ENCODE results near the gene VPS25.
"Not testable (repeated sequence)": the region's sequence is repeated elsewhere in the genome, so short reads cannot be mapped to it uniquely, and the experiment has no call there.

VPS25 gene

DNA sequence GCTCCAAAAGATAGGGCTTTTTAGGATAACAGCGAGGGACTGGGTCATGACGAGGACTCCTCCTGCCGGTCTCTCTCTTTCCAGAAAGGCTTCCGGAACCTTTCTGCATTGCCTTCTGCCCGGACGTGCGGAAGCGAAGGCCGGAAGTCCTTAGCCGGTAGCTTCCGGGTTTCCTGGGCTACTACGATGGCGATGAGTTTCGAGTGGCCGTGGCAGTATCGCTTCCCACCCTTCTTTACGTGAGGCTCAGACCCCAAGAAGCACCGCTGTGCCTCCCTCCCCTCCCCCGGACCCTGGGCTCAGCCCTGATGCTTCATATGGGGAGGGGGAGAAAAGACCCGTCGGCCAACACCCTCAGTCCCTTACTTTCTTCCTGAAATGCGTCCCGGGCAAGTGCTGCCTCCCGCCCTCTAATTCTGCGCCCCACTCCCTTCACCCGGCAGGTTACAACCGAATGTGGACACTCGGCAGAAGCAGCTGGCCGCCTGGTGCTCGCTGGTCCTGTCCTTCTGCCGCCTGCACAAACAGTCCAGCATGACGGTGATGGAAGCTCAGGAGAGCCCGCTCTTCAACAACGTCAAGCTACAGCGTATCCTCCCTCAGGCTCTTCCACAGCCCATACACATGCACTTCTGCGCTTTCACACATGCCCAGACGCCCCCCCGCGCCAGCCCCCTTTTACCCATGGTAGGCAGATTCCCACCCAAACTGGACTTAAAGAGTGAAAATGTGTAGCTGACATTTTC is at the start of gene VPS25:
TSS of gene VPS25 (plus strand) at position 160 of the 746 bp plus-strand sequence. CDS start at position 187, 27 bp downstream.
- peak; percentile 84 for DNase-seq

DNA sequence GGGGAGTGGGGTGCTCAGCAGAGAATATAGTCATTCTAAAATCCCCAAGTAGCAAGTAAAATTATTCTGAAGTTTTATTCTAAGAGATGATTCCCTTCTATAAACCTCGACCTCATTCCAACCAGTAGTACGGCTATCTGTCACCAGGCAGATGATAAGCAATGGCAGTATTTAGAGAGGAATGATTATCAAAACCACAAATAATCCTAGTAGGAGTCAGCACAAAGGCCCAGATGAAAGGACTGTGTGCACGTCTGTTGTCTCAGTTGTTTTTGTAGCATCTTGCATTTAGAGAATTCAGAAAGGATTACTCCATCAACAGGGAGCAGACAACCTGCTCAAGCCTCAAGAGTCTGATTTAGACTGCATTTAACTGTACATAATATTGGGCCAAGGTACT is 49.6 kb upstream of the VPS25 start:
- no peak for DNase-seq

DNA sequence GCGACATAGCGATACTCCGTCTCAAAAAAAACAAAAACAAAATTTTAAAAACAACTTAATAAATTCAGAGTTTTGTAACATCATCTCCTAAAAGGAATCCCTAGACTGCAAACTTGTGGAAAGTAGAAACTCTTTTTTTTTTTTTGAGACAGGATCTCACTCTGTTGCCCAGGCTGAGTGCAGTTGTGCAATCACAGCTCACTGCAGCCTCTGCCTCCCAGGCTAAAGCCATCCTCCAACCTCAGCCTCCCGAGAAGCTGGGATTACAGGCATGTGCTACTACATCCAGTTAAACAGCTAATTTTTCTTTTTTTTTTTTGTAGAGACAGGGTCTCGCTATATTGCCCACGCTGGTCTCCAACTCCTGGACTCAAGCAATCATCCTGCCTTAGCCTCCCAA is 48.1 kb upstream of the VPS25 start:
- no peak for DNase-seq

DNA sequence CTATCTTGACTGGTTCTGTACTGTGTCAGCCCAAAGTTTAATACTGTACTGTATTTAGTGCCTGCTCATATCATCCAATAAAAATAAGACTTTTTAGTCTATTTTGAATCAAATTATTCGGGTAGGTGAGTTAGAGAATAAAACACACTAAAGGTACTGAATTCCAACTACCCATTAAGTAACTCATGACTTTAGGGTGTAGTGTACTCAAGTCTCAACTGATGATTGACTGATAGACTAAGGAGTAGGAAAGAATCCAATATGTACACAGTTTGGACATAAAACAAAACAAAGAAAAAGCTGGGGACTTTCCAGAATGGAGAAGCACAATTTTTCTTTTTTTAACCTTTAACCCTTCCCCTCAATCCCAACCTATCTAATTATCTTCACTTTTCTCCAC is 32.5 kb upstream of the VPS25 start:
- no peak for DNase-seq

DNA sequence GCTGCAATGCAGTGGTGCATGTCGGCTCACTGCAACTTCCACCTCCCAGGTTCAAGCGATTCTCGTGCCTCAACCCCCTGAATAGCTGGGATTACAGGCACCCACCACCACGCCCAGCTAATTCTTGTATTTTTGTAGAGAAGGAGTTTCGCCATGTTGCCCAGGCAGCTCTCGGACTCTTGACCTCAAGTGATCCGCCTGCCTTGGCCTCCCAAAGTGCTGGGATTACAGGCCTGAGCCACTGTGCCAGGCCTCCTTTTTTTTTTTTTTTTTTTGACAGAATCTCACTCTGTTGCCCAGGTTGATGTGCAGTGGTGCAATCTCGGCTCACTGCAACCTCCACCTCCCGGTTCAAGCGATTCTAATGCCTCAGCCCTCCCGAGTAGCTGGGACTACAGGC is 30.3 kb upstream of the VPS25 start:
- DNase-seq: not testable (repeated sequence)

DNA sequence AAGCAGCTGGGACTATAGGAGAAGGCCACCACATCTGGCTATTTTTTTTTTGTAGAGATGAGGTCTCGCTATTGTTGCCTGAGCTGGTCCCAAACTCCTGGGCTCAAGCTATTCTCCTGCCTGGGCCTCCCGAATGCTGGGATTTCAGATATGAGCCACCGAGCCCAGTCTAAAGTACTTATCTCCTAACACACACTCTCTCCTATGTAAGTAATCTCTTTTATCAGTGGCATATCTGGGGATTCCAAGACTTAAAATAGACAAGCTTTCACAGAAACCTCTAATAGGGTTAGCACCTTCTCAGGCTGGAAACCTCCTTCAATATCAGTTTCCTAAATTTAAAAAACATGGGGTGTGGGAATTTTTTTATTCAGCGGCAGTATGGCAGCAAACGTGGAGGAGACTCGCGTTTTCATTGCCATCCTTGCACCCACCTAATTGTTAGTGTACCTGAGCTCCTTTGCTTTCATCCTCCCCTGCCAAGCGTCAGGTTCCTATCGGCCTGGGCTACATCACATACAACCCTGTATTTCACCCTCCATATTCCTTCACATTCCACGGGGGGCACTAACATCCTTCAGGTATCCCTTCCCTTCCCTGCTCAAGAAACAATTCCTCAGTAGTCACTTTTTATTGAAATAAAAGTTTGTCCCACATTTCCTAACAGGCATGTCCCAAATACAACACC is 29.5 kb upstream of the VPS25 start:
- no peak for DNase-seq

DNA sequence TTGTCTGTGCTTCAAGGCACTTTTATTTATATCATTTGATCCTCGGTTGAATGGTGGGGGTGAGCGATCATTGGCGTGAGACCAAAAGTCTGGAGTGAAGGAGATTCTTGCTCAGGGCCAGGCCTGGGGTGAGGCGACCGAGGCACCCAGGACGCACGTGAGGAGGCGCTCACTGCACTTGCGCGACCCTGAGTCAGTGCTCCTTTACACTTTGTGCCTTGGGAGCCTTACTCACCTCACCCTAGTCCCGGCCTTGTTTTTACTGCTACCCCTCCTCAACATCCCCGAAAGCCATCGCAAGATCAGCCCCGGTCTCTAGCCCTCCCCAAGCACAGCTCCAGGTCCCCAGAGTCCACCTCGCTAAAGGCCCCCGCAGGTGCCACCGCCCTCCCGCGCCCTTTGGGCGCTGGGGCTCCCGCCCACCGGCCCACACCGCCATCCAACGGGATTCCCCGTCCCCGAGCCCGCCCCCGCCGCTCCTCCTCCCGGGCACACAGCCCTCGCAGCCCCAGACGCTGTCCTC is 28.9 kb upstream of the VPS25 start:
- peak; percentile 75 for DNase-seq

DNA sequence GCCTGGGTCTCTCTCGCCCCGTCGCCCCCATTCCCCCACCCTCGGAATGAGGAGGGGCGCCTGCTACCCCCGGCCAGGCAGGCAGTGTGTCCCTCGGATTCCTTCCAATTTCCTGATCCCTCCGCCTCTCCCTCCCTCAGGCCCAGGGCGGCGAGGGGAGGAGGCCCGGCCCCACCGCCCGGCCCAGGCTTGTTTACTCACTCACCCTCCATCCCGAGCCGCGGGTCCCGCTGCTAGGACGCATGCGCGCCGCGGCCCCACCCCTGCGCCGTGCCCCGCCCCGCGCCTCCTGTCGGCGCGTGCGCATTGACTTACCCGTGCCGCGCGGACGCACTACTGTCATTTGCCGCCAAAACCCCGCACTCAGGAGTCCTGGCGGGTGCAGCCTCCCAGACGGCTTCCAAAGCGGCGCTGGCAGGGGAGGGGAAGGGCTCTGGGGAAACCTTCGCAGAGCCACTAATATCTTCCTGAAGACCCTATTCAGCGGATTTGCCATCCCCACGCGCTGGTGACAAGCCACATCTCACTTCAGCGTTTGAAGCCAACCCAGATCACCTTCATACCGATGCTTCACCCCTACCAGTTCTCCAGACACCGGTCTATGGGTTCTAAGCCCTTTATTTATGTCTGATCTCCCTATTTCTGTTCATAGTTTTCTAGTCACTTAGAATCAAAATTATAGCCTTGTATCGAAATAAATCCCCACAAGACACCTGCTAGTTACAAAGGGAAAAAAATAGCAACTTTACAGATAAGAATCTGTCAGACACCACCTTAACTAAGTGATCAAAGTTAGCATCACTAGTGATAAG is 28.2 kb upstream of the VPS25 start, which contains the start of gene EZH1:
TSS of gene EZH1 (minus strand) at position 235 of the 812 bp plus-strand sequence. CDS start 16,099 bp downstream, outside the sequence.
- DNase-seq: peak; percentile 94

DNA sequence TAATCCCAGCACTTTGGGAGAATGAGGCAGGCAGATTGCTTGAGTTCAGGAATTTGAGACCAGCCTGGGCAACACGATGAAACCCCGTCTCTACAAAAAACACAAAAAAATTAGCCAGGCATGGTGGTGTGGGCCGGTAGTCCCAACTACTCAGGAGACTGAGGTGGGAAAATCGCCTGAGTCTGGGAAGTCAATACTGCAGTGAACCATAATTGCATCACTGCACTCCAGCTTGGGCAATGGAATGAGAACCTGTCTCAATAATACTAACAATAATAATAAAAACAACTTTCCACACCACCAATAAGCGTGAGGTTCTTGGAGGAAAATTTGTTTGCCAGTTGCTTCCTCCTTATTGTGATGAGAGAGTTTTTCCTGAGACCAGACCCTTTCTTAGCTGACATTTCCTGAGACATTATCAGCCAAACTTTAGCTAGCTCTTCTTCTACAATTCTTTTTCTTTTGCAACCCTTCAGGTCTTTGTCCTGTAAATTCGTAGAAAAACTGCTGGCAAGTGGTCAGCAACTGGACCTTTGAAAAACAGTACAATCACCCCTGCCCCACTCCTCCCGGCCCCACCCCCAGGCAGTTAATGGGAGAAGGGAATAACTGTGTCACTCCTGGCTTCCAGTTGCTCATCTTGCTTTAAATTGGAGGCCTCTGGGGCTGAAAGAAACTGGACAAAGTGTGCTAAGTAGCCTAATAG is 24.9 kb upstream of the VPS25 start:
- no peak for DNase-seq

DNA sequence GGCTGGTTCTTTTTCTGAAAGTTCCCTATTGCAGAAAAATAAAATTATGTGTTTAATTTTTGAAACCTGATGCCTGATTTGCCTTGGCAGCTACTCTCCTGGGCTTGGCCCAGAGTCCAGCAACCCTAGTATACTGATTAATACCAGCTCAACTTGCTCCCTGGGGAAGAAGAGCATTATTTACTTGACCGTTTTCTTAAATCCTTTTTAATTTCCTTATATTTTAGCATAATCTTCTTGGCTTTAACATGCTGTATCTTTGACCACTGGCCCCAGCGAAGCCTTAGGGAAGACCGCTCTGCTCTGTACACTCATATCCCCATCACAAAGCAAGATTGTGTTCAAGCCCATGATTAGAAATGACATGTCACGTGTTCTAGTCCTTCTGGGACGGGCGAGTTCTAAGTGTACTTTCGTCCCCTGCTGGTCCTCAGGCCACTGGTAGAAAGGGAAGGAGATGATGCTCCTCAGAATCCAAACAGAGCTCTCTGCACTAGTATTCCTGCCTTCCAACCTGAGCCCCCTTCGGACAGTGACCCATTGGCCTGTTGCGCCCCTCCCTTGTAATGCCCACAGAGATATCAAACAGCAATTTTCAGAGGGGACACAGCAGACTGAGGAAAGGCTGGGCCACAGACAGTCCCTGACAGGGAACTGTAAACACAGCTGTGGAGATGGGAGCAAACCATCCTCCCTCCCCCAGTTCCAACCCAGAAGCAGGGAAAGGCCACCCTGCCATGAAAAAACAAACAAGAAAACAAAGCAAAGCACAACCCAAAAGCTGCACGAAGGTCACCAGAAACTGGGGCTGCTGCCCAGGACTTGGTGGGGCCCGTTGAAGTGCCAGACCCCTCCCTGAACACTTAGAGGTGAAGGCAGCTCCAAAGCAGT is 24.1 kb upstream of the VPS25 start:
- no peak for DNase-seq

DNA sequence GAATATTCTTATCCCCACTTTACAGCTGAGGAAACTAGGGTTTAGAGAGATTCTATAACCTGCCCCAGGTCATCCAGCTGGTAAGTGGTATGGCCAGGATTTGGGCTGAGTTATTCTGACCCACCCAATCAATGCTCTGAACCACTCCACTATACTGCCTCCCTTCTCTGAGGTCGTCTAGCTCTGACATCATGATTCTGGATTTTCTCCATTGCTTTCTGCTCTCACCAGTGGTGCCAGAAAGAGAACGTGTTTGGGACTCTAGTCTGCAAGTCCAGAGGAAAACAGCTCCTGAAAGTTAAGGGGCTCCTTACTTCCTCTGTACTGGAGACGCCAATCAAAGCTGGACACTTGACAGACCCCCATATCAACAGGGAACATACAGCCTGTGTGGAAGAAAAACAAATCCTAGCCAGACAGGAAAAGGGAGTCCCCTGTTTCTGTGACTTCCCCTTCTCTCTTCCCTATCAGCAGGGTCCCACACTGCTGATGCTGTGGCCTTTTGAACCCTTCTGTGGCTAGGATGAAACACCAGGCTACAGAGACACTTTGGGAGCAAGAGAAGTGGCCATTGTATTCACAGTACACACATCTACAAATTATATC is 22.4 kb upstream of the VPS25 start:
- DNase-seq: no peak

DNA sequence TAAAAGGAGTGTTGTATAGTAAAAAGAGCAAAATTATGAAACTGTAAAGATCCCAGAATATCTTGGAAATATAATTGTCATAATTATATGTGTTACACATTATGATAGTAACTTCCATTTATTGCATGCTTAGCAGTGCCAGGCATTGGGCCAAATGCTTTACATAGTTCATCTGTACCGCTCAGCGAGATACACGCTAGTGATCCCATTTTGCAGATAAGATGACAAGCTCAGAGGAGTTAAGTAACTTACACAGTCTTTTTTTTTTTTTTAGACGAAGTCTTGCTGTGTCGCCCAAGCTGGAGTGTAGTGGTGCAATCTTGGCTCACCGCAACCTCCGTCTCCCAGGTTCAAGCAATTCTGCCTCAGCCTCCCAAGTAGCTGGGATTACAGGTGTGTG is 21.6 kb upstream of the VPS25 start:
- no peak for DNase-seq

DNA sequence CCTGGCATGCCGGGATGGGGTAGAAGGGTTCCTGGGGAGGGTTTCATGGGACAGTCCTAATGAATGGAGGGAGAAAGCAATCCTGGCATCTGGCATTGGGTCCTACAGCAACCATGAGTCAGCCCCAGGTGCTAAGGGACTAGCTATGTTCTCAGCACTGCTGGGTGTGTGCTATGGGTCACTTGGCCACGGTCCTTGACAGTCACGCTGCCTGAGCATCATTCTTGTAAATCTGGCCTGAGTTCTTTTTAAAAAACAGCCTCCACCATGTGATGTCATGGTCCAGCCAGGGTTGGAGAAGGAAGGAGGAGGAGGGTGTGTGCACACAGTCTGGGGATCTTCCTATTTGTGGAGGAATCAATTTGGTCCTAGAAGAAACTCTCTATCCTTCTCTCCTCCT is 18.5 kb upstream of the VPS25 start:
- DNase-seq: no peak

DNA sequence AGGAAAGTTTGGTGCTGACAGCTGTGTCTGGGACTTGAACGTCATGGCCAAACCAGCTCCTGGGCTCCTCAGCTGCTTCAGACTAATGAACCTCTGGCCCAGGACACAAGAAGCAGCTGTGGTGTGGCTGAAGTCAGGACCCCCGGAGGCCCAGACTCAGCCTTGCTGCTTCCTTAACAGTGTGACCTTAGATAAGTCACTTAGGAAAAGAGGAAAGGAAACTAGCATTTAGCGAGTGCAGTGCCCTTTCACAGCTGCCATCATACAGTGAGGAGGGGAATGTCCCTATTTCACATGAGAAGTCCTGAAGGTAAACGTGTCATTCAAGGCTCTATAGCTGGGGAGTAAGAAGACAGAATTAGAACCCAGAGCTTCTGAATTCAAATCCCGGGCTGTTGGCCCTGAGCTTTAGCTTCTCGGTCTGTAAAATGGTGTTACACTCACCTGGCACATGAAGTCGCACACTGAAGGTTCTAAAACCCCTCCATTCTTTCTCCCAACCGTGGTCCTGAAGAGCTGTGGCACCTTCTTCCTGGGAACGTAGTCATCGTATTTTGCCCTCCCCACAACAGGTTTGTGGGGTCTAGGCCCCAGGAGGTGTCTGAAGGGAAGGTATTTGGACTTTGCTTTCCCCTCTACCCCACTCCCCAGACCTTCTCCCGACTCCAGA is 13.1 kb upstream of the VPS25 start:
- DNase-seq: no peak

DNA sequence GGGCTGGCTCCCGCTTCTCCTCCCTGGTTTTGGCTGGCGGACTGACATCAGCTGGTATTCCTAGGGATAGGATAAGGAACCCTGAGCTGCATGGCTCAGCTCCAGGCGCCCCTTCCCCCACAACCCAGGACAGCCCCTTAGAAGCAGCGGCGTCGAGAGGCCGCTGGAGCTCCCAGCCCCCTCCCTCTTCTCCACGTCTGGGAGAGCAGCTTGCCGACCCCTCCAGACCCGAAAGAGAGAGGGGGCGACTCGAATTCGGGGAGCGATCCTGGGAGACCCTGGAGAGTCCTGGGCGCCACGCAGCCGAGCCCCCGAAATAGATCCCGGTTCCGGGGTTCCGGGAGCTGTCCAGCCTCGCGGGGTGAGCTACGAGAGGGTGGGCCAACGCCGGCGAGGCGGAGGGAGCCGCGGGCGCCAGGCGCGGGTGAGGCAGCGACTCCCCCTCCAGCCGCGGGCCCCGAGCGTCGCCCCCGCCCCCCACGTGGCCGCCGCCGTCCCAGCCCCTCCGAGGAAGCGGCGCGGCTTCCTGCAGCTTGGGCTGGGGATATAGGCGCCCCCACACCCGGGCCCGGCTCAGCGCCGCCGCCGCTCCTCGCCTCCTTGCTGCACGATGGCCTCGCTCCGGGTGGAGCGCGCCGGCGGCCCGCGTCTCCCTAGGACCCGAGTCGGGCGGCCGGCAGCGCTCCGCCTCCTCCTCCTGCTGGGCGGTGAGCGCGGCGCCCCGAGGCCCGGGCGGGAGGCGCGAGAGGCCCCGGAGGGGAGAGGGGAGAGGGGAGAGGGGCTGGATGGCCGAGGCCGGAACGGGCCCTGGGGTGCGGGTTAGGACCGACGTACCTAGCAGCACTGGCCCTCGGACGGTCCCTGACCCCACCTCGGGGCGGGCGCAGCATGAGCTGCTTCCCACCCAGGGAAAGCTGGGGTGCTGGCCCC is 12.3 kb upstream of the VPS25 start, which contains the start of gene RAMP2:
TSS of gene RAMP2 (plus strand) at position 576 of the 930 bp plus-strand sequence. CDS start at position 611, 35 bp downstream.
- no peak for DNase-seq

DNA sequence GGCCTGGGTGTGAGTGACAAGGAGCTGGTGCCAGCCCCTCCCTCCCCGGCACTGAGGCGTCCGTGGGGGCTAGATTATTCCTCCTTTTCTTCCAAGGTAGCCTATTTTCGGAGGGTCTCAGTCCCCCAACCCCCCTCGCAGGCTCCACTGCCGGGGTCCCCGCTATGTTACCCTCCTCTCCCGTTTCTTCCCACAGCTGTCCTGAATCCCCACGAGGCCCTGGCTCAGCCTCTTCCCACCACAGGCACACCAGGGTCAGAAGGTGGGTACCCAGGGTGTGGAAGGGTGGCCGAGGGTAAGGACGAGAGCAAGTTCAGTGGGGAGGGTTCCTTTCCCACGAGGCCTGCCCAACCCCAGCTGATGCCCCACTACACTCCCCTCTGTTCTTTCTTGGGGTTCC is 11.6 kb upstream of the VPS25 start:
- no peak for DNase-seq

DNA sequence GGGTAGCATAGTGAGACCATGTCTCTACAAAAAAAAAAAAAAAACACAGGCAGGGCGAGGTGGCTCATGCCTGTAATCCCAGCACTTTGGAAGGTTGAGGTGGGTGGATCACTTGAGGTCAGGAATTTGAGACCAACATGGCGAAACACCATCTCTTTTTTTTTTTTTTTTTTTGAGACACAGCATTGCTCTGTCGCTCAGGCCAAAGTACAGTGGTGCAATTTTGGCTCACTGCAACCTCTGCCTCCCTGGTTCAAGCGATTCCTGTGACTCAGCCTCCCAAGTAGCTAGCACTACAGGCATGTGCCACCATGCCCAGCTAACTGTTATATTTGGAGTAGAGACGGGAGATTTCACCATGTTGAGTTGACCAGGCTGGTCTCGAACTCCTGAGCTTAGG is 7.1 kb upstream of the VPS25 start:
- DNase-seq: no peak

DNA sequence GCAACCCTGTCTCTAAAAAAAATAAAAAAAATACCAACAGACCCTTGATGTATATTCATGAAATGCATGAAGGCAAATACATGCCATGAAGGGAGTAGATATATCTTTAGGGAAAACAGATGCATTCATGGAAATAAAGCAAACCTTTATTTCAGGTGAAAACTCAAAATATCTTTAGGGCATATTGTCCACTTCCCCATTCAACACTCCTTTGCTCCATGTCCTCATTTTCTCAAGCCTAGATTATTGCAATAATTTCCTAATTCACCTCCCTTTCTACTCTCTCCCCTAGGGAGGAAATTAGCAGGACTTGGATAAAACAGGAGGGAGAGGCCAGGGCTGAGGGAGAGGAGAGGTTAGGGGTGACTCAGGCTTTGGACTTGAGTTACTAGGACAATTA is 5.7 kb upstream of the VPS25 start:
- DNase-seq: no peak

DNA sequence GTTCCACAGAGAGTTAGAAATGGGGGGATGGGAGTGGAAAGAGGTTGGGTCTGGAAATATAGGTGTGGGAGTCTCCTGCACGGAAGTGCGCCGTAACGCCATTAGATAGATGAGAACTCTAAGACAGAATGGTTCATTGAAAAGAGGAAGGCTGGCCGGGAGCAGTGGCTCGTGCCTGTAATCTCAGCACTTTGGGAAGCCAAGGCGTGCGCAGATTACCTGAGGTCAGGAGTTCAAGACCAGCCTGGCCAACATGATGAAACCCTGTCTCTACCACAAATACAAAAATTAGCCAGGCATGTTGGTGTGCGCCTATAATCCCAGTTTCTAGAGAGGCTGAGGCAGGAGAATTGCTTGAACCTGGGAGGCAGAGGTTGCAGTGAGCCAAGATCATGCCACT is 5.2 kb upstream of the VPS25 start:
- DNase-seq: not testable (repeated sequence)
